Pancreas (tissue), 10 donors: ENCODE results near the gene PAXX. TPM values are rescaled to one million over a fixed set of nuclear protein-coding genes. Genes with fewer than 3 reads are reported as not detected.

Source experiments
- ATAC-seq, 4 donors: fragments of 200-7000 bp; cut with Tn5 transposase; one replicate each; pipeline versions ENCODE4 v1.8.0 to v1.9.1; 2020; ENCODE audit warnings: mild to moderate bottlenecking in 4 of 4, moderate library complexity in 4 of 4
- DNase-seq, 6 donors: peaks; one replicate each; pipeline ENCODE4 v3.0.0-alpha.2; 2020
- FAIRE-seq: peaks from 2 replicates; lab custom pipeline; 2012; peaks lifted over from hg19 to GRCh38; lab: Jason Lieb, UNC
- H3K27ac ChIP-seq, 4 donors: fragments of 200-600 bp; sonication (generic); 1 replicate in 3 of 4; 2 replicates in 1 of 4; pipeline versions ENCODE4 v1.5.0 to v1.8.0; 2020
- H3K27me3 ChIP-seq, 4 donors: fragments of 200-600 bp; one replicate each; pipeline ENCODE4 v1.8.0; 2021
- H3K36me3 ChIP-seq, 3 donors: fragments of 200-600 bp; sonication (generic) in 1 of 3; one replicate each; pipeline versions ENCODE4 v1.5.0 to v1.8.0; 2020 to 2021
- H3K4me1 ChIP-seq, 3 donors: fragments of 200-600 bp; one replicate each; pipeline ENCODE4 v1.8.0; 2021
- H3K4me3 ChIP-seq, 4 donors: fragments of 200-600 bp; sonication (generic) in 2 of 4; one replicate each; pipeline versions ENCODE4 v1.5.0 to v1.8.0; 2020 to 2021
- H3K9me3 ChIP-seq, 4 donors: fragments of 200-600 bp; one replicate each; pipeline ENCODE4 v1.8.0; 2021
- CTCF ChIP-seq, 4 donors: fragments of 200-600 bp; sonication (generic) in 3 of 4; IDR thresholded peaks; one replicate each; pipeline versions ENCODE4 v1.5.0 to v1.8.0; 2021; ENCODE audit warnings: antibody characterized with exemption in 4 of 4
- WGBS, 2 donors: extraction: QIAGEN DNeasy Blood & Tissue Kit; methylation state at CpG; one replicate each; pipeline ENCODE4 v1.1.7; 2013; 5-methylcytosine and 5-hydroxymethylcytosine counted together
- intact Hi-C, 3 donors: fragments of 100-400 bp; cut with DNase I; formaldehyde crosslinking; loops; one replicate each; pipeline versions ENCODE4 v1.11.1 to v1.14.2; 2022
- polyA plus RNA-seq, 2 donors: library from polyadenylated mRNA; stranded (reverse); fragments of 200-250 nt; gene quantifications; one replicate each; pipeline ENCODE4 v1.2.3, GENCODE V29; 2013
- total RNA-seq, 6 donors: library from RNA; stranded (reverse); fragmentation: NEBNext Ultra II Directional in 4 of 6; extraction: Animal tissue kit (Norgen Biotek cat#: 25700) in 4 of 6; gene quantifications; one replicate each; pipeline versions ENCODE4 v1.2.1 to v1.2.4, GENCODE V29; 2021 to 2023
- donor health status: healthy with polysubstance abuse.
- donor health status: DM: no; HTN: no; CAD: no; lungs with moderate emphysema.
- donor health status: DM: no; HTN: no; CAD: no.
- donor health status: control.
- donor health status: control.
- donor health status: Bipolar disorder and iron deficiency.
- donor health status: DM: yes; HTN: yes; CAD: no.
- donor health status: DM: no; HTN: no; CAD: no.
- donor health status: DM: no; HTN: no; CAD: no.
- donor health status: DM: yes; HTN: yes; CAD: no.

PAXX gene
- total and polyA plus RNA-seq, 8 donors = 16.0 to 222 (median 21.0) TPM

GRCh38 chr9:136956604-136957003 lies 35.6 kb upstream of the PAXX start:
- intact Hi-C loops = loop anchor here in 1 of 3 donors (10.0 kb wide), 1 partner anchor 68 kb away; the partner anchor contains the start of gene ABCA2
- no peak for FAIRE-seq
- H3K4me3 ChIP-seq = no peak overlapping the region
- H3K4me1 ChIP-seq = no peaks in the 10 kb centered on the region
- WGBS, 2 donors = 91 to 94% methylated on average over 4 of the region's 4 CpGs
- no peaks in the 10 kb centered on the region for H3K9me3 ChIP-seq
- no peak overlapping the region for H3K27ac ChIP-seq
- no peaks in the 10 kb centered on the region for H3K27me3 ChIP-seq
- DNase-seq = no peak
- TF ChIP-seq CTCF (IDR thresholded peaks at IDR 0.05) = no peak
- no peak for ATAC-seq
- no peaks in the 10 kb centered on the region for H3K36me3 ChIP-seq

GRCh38 chr9:136957461-136957860 lies 34.8 kb upstream of the PAXX start:
- no peak overlapping the region for H3K27ac ChIP-seq
- no peak for TF ChIP-seq CTCF (IDR thresholded peaks at IDR 0.05)
- no peak overlapping the region for H3K4me3 ChIP-seq
- WGBS, 2 donors = 91 to 94% methylated on average over 1 of the region's 1 CpG
- H3K9me3 ChIP-seq = no peaks in the 10 kb centered on the region
- H3K27me3 ChIP-seq = no peaks in the 10 kb centered on the region
- intact Hi-C loops = loop anchor here in 1 of 3 donors (10.0 kb wide), 1 partner anchor 67 kb away; the partner anchor contains the start of gene ABCA2
- no peaks in the 10 kb centered on the region for H3K36me3 ChIP-seq
- FAIRE-seq = no peak
- no peaks in the 10 kb centered on the region for H3K4me1 ChIP-seq
- no peak for ATAC-seq
- DNase-seq = peak in 1 of 6 donors; percentile 2

GRCh38 chr9:136957901-136958300 lies 34.3 kb upstream of the PAXX start:
- no peak for FAIRE-seq
- no peaks in the 10 kb centered on the region for H3K36me3 ChIP-seq
- H3K27ac ChIP-seq = no peak overlapping the region
- intact Hi-C loops = loop anchor here in 1 of 3 donors (10.0 kb wide), 1 partner anchor 67 kb away; the partner anchor contains the start of gene ABCA2
- H3K4me1 ChIP-seq = no peaks in the 10 kb centered on the region
- H3K27me3 ChIP-seq = no peaks in the 10 kb centered on the region
- no peak for ATAC-seq
- H3K4me3 ChIP-seq = no peak overlapping the region
- no peak for TF ChIP-seq CTCF (IDR thresholded peaks at IDR 0.05)
- DNase-seq = peak in 1 of 6 donors; percentile 50
- H3K9me3 ChIP-seq = no peaks in the 10 kb centered on the region
- WGBS, 2 donors = 90 to 91% methylated on average over 6 of the region's 6 CpGs

- FAIRE-seq = no peak
- no peak for DNase-seq
- H3K4me1 ChIP-seq = no peaks in the 10 kb centered on the region
- intact Hi-C loops = loop anchor here in 1 of 3 donors (10.0 kb wide), 1 partner anchor 66 kb away; the partner anchor contains the start of gene ABCA2
- H3K27ac ChIP-seq = no peak overlapping the region
- no peaks in the 10 kb centered on the region for H3K36me3 ChIP-seq
- ATAC-seq = no peak
- no peak for TF ChIP-seq CTCF (IDR thresholded peaks at IDR 0.05)
- no peaks in the 10 kb centered on the region for H3K9me3 ChIP-seq
- WGBS, 2 donors = 93 to 94% methylated on average over 7 of the region's 7 CpGs
- H3K4me3 ChIP-seq = no peak overlapping the region
- no peaks in the 10 kb centered on the region for H3K27me3 ChIP-seq
These were observed 33.7 kb upstream of the PAXX start for GRCh38 chr9:136958473-136958872.
